HCT116 (cell line): ENCODE measurements around the gene MYO1E.

Source experiments
- EZH2 ChIP-seq: fragments of 200-600 bp; sonication (generic); IDR thresholded peaks from 2 replicates; pipeline ENCODE4 v1.6.1; 2017; ENCODE audit warnings: antibody characterized with exemption, mixed run types
- EZH2phosphoT487 ChIP-seq: fragments of 200-600 bp; IDR thresholded peaks from 2 replicates; pipeline ENCODE4 v1.6.1; 2018; ENCODE audit warnings: antibody characterized with exemption, borderline replicate concordance
- FOSL1 ChIP-seq: IDR thresholded peaks from 2 replicates; pipeline ENCODE4 v1.6.1; 2012; ENCODE audit warnings: low read depth
- JUND ChIP-seq: IDR thresholded peaks from 2 replicates; pipeline ENCODE4 v1.6.1; 2012
- POLR2A ChIP-seq: IDR thresholded peaks from 2 replicates; pipeline ENCODE4 v1.7.0; 2011; ENCODE audit warnings: borderline replicate concordance; ENCODE audit not compliant: insufficient read depth, insufficient read length; ENCODE audit errors: extremely low read depth
- POLR2AphosphoS5 ChIP-seq: IDR thresholded peaks from 2 replicates; pipeline ENCODE4 v1.6.1; 2011; ENCODE audit warnings: mild to moderate bottlenecking, low read depth, low read length, moderate library complexity
- RAD21 ChIP-seq: IDR thresholded peaks from 2 replicates; pipeline ENCODE4 v1.6.1; 2012; ENCODE audit warnings: low read depth, mild to moderate bottlenecking
- SRF ChIP-seq: IDR thresholded peaks from 2 replicates; pipeline ENCODE4 v1.6.1; 2012; ENCODE audit warnings: low read depth
- TCF7L2 ChIP-seq: IDR thresholded peaks from 2 replicates; pipeline ENCODE4 v1.7.0; 2011; ENCODE audit warnings: borderline replicate concordance, inconsistent platforms; ENCODE audit not compliant: insufficient read depth, insufficient read length; ENCODE audit errors: extremely low read depth
- YY1 ChIP-seq: IDR thresholded peaks from 2 replicates; pipeline ENCODE4 v1.6.1; 2011; ENCODE audit warnings: low read length, low read depth, moderate library complexity, mild to moderate bottlenecking; ENCODE audit not compliant: insufficient replicate concordance; ENCODE audit errors: extremely low read depth
- ZNF274 ChIP-seq: fragments of 200-500 bp; sonication (Bioruptor generic); IDR thresholded peaks from 2 replicates; pipeline ENCODE4 v1.6.1; 2014; ENCODE audit warnings: mild to moderate bottlenecking, low read depth, low read length, inconsistent platforms
- TF ChIP-seq, protein P1 (sequence below), 3 experiments: fragments of 200-600 bp in 1 of 3; sonication (generic) in 1 of 3; IDR thresholded peaks in 2 of 3; conservative IDR thresholded peaks in 1 of 3; 2 replicates each; pipeline ENCODE4 v1.5.1; 2012 to 2017; ENCODE audit warnings: low read depth in 2 of 3, low read length in 2 of 3, antibody characterized with exemption in 1 of 3, borderline replicate concordance in 1 of 3, control low read depth in 1 of 3, mild to moderate bottlenecking in 1 of 3, mixed read lengths in 1 of 3, mixed run types in 1 of 3, moderate library complexity in 1 of 3; ENCODE audit not compliant: insufficient read depth in 1 of 3
- TF ChIP-seq, protein P2 (sequence below): IDR thresholded peaks from 2 replicates; pipeline ENCODE4 v1.6.1; 2012; ENCODE audit warnings: low read depth
- TF ChIP-seq, protein P3 (sequence below): IDR thresholded peaks from 2 replicates; pipeline ENCODE4 v1.6.1; 2012

DNA sequence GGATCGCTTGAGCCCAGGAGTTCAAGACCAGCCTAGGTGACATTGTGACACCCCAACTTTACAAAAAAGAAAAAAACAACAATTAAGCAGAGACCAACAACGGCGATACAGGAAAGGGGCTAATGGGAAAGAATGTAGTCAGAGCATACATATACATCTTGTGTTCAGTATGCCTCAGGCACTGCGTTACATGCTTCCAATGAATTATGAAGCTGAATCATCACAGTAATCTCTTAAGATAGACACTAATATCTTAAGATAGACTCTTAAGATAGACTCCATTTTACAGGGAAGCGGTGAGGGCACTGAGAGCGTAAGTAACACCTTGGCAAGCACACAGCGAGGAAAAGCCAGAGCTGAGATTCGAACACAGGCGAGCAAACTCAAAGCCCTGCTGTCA is 172.1 kb downstream of the MYO1E start:
- TF ChIP-seq, protein P1, sequence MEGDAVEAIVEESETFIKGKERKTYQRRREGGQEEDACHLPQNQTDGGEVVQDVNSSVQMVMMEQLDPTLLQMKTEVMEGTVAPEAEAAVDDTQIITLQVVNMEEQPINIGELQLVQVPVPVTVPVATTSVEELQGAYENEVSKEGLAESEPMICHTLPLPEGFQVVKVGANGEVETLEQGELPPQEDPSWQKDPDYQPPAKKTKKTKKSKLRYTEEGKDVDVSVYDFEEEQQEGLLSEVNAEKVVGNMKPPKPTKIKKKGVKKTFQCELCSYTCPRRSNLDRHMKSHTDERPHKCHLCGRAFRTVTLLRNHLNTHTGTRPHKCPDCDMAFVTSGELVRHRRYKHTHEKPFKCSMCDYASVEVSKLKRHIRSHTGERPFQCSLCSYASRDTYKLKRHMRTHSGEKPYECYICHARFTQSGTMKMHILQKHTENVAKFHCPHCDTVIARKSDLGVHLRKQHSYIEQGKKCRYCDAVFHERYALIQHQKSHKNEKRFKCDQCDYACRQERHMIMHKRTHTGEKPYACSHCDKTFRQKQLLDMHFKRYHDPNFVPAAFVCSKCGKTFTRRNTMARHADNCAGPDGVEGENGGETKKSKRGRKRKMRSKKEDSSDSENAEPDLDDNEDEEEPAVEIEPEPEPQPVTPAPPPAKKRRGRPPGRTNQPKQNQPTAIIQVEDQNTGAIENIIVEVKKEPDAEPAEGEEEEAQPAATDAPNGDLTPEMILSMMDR (IDR thresholded peaks at IDR 0.05 in 2 of 3, conservative IDR thresholded peaks at IDR 0.05 in 1 of 3; ENCODE audit: borderline replicate concordance in 1 of 3, insufficient read depth in 1 of 3, low read depth in 2 of 3, low read length in 2 of 3), result no peak
- no peak for TF ChIP-seq POLR2A
- no peak for TF ChIP-seq EZH2
- no peak for TF ChIP-seq RAD21
- no peak for TF ChIP-seq ZNF274
- TF ChIP-seq TCF7L2, result no peak
- no peak for TF ChIP-seq POLR2AphosphoS5
- TF ChIP-seq YY1, result no peak
- TF ChIP-seq SRF, result no peak
- no peak for TF ChIP-seq EZH2phosphoT487
- TF ChIP-seq JUND, result no peak
- no peak for TF ChIP-seq FOSL1
- TF ChIP-seq, protein P2, sequence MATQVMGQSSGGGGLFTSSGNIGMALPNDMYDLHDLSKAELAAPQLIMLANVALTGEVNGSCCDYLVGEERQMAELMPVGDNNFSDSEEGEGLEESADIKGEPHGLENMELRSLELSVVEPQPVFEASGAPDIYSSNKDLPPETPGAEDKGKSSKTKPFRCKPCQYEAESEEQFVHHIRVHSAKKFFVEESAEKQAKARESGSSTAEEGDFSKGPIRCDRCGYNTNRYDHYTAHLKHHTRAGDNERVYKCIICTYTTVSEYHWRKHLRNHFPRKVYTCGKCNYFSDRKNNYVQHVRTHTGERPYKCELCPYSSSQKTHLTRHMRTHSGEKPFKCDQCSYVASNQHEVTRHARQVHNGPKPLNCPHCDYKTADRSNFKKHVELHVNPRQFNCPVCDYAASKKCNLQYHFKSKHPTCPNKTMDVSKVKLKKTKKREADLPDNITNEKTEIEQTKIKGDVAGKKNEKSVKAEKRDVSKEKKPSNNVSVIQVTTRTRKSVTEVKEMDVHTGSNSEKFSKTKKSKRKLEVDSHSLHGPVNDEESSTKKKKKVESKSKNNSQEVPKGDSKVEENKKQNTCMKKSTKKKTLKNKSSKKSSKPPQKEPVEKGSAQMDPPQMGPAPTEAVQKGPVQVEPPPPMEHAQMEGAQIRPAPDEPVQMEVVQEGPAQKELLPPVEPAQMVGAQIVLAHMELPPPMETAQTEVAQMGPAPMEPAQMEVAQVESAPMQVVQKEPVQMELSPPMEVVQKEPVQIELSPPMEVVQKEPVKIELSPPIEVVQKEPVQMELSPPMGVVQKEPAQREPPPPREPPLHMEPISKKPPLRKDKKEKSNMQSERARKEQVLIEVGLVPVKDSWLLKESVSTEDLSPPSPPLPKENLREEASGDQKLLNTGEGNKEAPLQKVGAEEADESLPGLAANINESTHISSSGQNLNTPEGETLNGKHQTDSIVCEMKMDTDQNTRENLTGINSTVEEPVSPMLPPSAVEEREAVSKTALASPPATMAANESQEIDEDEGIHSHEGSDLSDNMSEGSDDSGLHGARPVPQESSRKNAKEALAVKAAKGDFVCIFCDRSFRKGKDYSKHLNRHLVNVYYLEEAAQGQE, result no peak
- TF ChIP-seq, protein P3, sequence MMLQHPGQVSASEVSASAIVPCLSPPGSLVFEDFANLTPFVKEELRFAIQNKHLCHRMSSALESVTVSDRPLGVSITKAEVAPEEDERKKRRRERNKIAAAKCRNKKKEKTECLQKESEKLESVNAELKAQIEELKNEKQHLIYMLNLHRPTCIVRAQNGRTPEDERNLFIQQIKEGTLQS, result no peak
